Muscle layer of duodenum (tissue), 2 donors: ENCODE results near the gene SIGMAR1.
A peak's percentile ranks its signal among the peaks of the same experiment; 100 is the strongest.

Source experiments
- H3K27ac ChIP-seq: one replicate; pipeline ENCODE4 v1.7.0; 2013; ENCODE audit warnings: mild to moderate bottlenecking, low read length
- H3K27me3 ChIP-seq: one replicate; pipeline ENCODE4 v1.7.0; 2013; ENCODE audit warnings: low read depth, mild to moderate bottlenecking, control low read depth, low read length
- H3K36me3 ChIP-seq, 2 donors: one replicate each; pipeline ENCODE4 v1.7.0; 2013; ENCODE audit warnings: low read length in 2 of 2, control low read depth in 1 of 2, mild to moderate bottlenecking in 1 of 2; ENCODE audit not compliant: insufficient read depth in 2 of 2, control insufficient read depth in 1 of 2
- H3K4me1 ChIP-seq, 2 donors: one replicate each; pipeline ENCODE4 v1.7.0; 2013; ENCODE audit warnings: low read length in 2 of 2, mild to moderate bottlenecking in 2 of 2, control low read depth in 1 of 2, moderate library complexity in 1 of 2; ENCODE audit not compliant: insufficient read depth in 2 of 2, control insufficient read depth in 1 of 2
- H3K4me3 ChIP-seq, 2 donors: one replicate each; pipeline ENCODE4 v1.7.0; 2013; ENCODE audit warnings: low read length in 2 of 2, low read depth in 1 of 2, mild to moderate bottlenecking in 1 of 2
- H3K9me3 ChIP-seq, 2 donors: one replicate each; pipeline ENCODE4 v1.7.0; 2013; ENCODE audit warnings: low read length in 2 of 2, control low read depth in 1 of 2, mild to moderate bottlenecking in 1 of 2; ENCODE audit not compliant: control insufficient read depth in 1 of 2
- donor health status: healthy.

The SIGMAR1 gene

DNA sequence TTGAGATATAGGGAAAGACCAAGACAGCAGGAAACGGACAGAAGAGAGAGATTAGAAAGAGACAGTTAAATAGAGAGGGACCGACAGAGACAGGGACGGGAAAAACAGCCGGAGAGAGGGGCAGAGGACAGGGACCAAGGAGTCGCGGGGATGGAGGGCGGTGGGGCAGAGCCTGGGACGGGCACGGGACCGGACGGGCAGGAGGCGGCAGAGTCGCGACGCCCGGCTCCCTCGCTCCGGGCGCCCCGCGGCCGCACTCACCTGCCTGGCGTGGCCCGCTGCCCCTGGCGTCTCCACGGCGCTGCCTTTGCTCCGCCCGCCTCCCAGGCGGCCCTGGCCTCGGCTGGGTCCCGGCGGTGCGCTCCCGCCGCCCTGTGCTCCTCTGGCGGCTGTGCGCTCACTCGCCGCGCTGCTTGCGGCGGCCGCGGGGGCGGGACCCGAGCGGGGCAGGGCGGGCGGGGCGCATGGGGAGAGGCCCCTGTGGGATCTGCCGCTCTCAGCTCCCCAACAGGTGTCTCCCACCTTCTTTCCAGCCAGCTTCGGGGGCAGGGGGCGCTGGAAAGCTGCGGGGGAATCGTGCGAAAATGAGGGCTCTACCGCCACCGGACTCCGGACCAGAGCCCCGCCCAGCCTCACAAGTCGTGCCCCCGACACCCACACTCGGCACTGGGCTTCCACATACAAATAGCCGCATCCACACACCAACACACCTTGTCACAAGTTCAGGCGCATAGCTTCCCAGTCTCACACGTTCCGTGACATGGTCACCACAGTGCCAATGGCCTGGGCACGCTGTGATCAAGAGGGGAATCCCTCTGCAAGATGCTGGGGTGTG, 8.7 kb downstream of the SIGMAR1 start, which contains the start of gene ARID3C:
Gene ARID3C (minus strand): TSS at position 411 of the 835 bp plus-strand sequence. CDS start 1,052 bp downstream, outside the sequence.
- peaks cover 53% of the 10 kb centered on the region for H3K27me3 ChIP-seq
- H3K4me3 ChIP-seq: peak within 1 kb of the TSS; percentile 33 to 49
- H3K36me3 ChIP-seq: no peaks in the 10 kb centered on the region
- no peak within 1 kb of the TSS for H3K27ac ChIP-seq
- peaks cover 4 to 11% of the 10 kb centered on the region in 2 donors for H3K4me1 ChIP-seq
- H3K9me3 ChIP-seq: no peaks in the 10 kb centered on the region

DNA sequence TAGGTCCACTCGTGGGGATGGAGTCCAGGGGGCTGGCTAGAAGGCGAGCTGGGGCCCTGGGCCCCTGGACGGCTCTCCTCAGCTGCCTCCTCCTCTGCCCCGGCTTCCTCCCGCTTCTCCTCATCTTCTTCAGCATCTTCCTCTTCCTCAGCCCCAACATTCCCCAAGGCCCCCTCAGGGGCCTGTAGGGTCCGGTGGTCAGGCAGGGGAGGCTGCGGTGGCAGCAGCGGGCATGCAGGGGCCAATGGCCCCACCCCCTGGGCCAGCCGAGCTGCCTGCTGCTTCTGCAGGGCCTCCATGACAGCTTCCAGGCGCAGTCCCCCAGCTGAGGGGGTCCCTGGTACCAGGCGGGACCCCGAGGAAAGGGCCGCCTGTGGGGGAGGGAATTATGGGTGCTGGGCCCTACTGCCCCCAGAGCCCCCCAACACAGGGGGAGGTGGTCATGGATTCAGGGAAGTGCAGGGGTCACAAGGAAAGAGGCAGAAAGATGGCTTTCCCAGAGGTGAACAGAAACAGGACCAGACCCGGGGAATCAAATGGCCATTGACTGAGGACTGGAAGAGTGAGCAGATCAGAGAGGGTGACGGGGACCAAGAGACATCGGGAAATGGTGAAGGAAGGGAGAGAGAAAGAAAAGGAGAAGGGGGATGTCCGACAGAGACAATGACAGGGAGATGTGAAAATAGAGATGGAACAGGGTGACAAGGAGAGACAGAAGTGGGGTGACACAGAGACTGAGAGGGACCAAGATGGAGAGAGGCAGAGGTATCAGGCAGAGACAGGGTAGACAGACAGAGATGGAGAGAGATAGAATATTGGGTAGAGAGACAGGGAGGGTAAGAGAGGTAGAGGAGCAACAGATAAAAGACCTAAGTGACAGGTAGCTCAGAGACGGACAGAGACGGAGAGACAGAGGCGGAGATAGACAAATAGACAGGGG, 9.6 kb downstream of the SIGMAR1 start:
- Histone ChIP-seq H3K4me1 (peaks cover 4 to 16% of the 10 kb centered on the region in 2 donors), H3K4me3 (peak overlapping the region; percentile 25 to 33), H3K27me3 (peaks cover 61% of the 10 kb centered on the region)

DNA sequence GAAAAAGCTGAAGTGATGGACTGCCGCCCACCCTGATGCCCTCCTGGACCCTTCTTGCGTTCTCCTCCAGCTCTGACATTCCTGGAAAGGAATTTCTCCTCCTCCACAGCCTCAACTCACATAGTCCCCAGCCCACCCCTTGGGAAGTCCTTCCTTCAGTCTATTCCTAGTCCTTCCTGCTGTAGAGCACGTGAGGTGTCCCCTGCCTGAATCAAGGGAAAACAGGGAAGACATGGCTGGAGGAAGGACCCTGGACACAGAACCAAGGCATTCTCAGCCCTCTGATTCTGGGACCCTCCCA, 12.5 kb downstream of the SIGMAR1 start:
- Histone ChIP-seq H3K9me3 (no peaks in the 10 kb centered on the region), H3K36me3 (no peaks in the 10 kb centered on the region), H3K4me1 (peaks cover 4 to 21% of the 10 kb centered on the region in 2 donors), H3K27ac (no peak overlapping the region), H3K27me3 (peaks cover 70% of the 10 kb centered on the region), H3K4me3 (no peak overlapping the region)

More for the DNA sequence above, 9.6 kb downstream of the SIGMAR1 start:
- H3K36me3 ChIP-seq: no peaks in the 10 kb centered on the region
- no peaks in the 10 kb centered on the region for H3K9me3 ChIP-seq
- H3K27ac ChIP-seq: no peak overlapping the region

DNA sequence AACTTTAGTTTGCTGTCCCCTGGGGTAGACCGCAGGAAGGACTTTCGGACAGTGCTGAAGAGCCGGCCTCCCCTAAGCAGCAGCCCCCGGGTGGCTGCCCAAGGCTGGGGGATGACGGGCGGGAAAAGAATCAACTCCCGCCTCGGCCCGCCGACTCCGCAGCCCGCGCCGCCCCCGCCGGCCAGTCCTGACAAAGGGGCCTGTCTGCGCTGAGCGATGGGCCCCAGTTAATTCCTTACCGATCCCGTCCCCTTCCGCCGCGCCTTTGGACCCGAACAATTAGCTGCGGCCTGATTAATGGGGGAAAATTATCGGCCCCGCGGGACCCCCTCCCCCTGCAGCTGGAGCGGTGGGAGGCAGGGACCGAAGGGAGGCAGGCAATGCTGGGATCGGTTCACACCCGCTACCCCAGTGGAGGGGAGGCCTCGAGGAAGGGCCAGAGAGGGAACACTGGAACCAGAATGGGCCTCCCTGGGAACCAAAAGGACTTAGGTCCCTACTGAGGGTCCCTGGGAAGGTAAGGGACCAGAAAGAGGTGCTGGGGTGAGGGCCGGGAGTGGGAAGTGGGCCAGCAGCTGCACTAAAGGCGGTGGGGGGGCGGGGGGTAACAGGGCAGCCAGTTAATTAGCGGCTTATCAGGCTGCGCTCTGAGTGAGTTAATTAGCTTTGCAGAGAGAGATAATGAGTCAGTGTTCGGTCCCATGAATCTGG, 13.0 kb downstream of the SIGMAR1 start:
- Histone ChIP-seq H3K27me3 (peaks cover 69% of the 10 kb centered on the region), H3K36me3 (no peaks in the 10 kb centered on the region), H3K4me3 (no peak overlapping the region), H3K27ac (no peak overlapping the region), H3K4me1 (peaks cover 4 to 24% of the 10 kb centered on the region in 2 donors), H3K9me3 (no peaks in the 10 kb centered on the region)

DNA sequence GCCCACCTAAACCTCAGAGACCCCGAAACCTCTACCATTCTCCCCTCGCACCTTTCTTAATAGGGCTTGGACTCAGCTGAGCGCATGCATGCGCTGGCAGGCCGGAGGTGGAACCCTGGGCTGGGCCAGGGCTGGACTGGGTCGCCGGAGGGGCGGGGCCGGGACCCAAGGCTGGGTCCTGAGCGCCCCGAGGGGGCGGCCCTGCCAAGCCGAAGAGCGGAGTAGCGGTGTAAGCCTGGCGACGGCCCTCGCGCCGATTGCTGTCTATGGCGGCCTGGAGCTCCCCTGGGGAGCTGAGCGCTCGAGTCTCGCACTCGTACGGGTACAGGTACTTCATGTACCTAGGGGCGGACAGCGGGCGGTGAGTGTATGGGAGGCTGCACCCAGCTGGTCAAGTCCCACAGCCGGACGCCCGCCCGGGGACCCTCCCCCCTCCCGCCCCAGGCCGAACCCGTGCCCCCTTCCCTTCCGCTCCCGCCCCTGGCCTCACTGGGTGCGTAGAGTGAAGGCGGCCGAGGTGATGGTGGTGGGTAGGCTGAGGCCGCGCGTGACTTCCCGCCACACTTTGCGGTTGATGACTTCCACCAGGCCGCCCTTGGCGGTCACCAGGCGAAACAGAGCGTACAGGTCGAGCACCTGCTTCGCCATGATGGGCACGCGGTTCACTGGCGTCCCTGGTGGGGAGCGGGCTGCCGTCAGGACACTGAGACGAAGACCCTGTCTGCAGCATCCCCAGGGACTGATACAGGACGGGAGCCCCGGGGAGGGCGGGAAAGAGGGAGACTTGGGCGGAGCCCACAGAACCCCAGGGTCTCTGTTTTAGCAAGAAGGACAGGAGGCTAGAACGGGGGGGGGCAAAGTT, 14.0 kb downstream of the SIGMAR1 start:
- Histone ChIP-seq H3K9me3 (no peaks in the 10 kb centered on the region), H3K4me3 (peak overlapping the region in 1 of 2 donors; percentile 10), H3K27me3 (peaks cover 62% of the 10 kb centered on the region), H3K27ac (no peak overlapping the region), H3K4me1 (peaks cover 4 to 24% of the 10 kb centered on the region in 2 donors), H3K36me3 (peaks cover under 1 to 2% of the 10 kb centered on the region in 2 donors)

DNA sequence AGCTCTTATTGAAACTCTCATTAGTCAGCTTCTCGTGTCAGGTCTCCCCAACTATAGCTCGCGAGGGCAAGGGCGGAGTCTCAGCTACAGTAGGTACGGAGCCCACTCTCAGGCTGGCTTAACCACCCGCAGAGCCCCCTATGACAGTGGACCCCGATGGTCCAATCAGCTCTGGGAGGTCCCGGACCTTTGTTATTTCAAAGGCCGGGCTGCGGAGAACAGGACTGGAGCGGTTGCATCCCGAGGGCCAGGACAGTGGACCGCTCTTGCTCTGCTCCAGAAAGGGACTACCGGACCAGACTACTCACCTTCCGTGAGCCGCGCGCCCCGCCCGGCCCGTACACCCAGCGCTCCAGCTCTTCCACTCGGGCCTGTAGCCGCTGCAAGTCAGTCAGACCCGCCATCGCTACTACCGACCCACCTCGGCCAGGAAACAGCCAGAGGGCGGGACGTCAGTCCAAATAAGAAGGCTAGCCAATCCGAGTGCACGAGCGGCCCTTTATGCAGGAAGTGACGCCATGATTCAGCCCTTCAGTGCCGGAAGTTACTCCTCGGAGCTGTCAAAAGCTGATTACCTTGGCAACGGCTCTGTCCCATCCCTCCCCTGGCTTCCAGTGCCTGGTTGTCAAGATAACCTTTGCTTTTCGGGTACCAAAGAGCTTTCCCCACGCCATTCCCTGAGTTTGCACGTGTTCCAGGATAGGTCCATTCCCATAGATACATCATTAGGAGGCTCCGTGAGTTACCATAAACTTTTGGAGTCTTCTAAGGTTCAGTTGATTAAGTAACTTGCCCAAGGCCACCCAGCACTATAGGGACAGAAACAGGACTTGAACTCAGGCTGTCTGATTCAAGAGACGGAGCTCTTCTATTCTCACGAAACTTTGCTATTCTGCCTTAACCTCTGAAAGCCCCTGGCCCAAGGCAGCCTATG, 17.3 kb downstream of the SIGMAR1 start, which contains the start of gene DCTN3:
Gene DCTN3 (minus strand): TSS at position 435 of the 934 bp plus-strand sequence. CDS start 31 bp downstream, at position 404.
- Histone ChIP-seq H3K27me3 (peaks cover 30% of the 10 kb centered on the region), H3K27ac (no peak within 1 kb of the TSS), H3K9me3 (no peaks in the 10 kb centered on the region), H3K36me3 (peaks cover 30 to 35% of the 10 kb centered on the region in 2 donors), H3K4me3 (peak within 1 kb of the TSS; percentile 70 to 83), H3K4me1 (peaks cover 0 to 20% of the 10 kb centered on the region in 2 donors)

DNA sequence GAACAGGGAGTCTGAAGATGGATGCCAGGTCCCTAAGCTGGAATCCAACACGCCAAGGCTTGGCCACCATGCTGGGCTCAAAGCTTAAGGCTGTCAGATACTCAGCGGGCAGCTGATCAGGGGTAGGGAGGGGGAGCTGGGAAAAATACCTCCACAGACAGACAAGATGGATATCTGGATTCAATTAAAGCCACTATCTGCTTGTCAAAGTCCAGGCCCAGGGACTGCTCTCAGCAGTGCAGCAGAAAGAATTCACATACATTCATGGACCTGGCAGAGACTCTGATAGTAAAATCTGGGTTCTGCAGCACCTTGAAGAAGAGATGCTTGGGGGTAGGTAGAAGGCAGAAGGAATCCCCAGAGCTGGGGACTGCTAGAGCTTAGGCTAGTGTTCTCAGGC, 22.5 kb downstream of the SIGMAR1 start:
- H3K4me1 ChIP-seq: peaks cover 12 to 34% of the 10 kb centered on the region in 2 donors
- peaks cover 43 to 53% of the 10 kb centered on the region in 2 donors for H3K36me3 ChIP-seq
- no peak overlapping the region for H3K27ac ChIP-seq

DNA sequence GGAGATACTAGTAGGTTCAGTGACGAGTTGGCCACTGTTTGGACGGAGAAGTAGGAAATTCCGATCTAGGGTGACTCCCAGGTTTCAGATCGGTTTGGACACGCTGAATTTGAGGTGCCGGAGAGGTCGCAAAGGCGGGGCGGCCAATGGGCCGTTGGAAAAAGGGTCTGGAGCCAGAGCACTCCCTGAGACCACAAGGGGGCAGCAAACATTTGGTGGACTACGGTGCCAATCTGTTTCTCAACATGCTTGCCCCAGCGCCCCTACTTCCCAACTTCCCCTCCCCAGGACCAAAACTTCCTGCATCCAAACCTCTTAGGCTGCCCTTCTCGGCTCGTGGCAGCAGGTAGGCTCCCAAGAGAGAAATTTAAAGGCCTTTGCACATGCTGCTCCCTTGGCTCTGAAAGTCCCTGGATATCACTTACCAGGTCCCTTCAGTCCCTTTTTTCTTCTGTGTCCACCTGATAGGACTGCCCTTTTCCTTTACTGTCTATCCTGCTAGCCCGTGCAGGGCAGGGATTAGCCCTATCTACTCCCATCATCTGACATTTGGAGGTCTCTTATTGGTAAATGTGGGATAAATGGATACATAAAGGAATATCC, 24.7 kb downstream of the SIGMAR1 start:
- Histone ChIP-seq H3K36me3 (peaks cover 35 to 44% of the 10 kb centered on the region in 2 donors), H3K4me1 (peaks cover 12 to 24% of the 10 kb centered on the region in 2 donors), H3K27me3 (no peaks in the 10 kb centered on the region), H3K27ac (no peak overlapping the region), H3K4me3 (peak overlapping the region; percentile 69 to 82), H3K9me3 (no peaks in the 10 kb centered on the region)

More for the DNA sequence above, 22.5 kb downstream of the SIGMAR1 start:
- H3K9me3 ChIP-seq: no peaks in the 10 kb centered on the region
- H3K27me3 ChIP-seq: no peaks in the 10 kb centered on the region
- no peak overlapping the region for H3K4me3 ChIP-seq
